Esophagus squamous epithelium (tissue), 4 donors: Measurements from ENCODE around the gene FABP6.

Experiments
- POLR2A ChIP-seq, 4 donors: fragments of 450-650 bp; IDR thresholded peaks; one replicate each; pipeline ENCODE4 v1.6.1; 2017; ENCODE audit warnings: antibody characterized with exemption in 4 of 4, mild to moderate bottlenecking in 4 of 4, moderate library complexity in 3 of 4
- TF ChIP-seq, protein P1 (sequence below), 6 experiments: fragments of 450-650 bp in 4 of 6; fragments of 200-600 bp in 2 of 6; sonication (generic) in 2 of 6; IDR thresholded peaks; one replicate each; pipeline ENCODE4 v1.5.1; 2016 to 2019; ENCODE audit warnings: antibody characterized with exemption in 6 of 6, mild to moderate bottlenecking in 4 of 6, moderate library complexity in 4 of 6

- TF ChIP-seq, protein P1, sequence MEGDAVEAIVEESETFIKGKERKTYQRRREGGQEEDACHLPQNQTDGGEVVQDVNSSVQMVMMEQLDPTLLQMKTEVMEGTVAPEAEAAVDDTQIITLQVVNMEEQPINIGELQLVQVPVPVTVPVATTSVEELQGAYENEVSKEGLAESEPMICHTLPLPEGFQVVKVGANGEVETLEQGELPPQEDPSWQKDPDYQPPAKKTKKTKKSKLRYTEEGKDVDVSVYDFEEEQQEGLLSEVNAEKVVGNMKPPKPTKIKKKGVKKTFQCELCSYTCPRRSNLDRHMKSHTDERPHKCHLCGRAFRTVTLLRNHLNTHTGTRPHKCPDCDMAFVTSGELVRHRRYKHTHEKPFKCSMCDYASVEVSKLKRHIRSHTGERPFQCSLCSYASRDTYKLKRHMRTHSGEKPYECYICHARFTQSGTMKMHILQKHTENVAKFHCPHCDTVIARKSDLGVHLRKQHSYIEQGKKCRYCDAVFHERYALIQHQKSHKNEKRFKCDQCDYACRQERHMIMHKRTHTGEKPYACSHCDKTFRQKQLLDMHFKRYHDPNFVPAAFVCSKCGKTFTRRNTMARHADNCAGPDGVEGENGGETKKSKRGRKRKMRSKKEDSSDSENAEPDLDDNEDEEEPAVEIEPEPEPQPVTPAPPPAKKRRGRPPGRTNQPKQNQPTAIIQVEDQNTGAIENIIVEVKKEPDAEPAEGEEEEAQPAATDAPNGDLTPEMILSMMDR (IDR thresholded peaks at IDR 0.05): no peak
- no peak for TF ChIP-seq POLR2A (IDR thresholded peaks at IDR 0.05)
Observed at GRCh38 chr5:160285316-160285715, 56.0 kb downstream of the FABP6 start.
